K562 (cell line): ENCODE results near the gene CREB3L2. TPM values are rescaled to one million over a fixed set of nuclear protein-coding genes. Genes with fewer than 3 reads are reported as not detected.

Experiments used
- CTCFL ChIP-seq: IDR thresholded peaks from 2 replicates; pipeline ENCODE4 v1.6.1; 2011; ENCODE audit warnings: borderline replicate concordance, low read depth, mild to moderate bottlenecking, moderate library complexity, low read length; ENCODE audit not compliant: insufficient read depth, poor library complexity, severe bottlenecking
- ELF2 ChIP-seq: fragments of 250-450 bp; sonication (Bioruptor Pico); IDR thresholded peaks from 2 replicates; pipeline ENCODE4 v1.5.0; 2021; ENCODE audit warnings: mild to moderate bottlenecking
- GABPA ChIP-seq: fragments of 200-800 bp; sonication (Bioruptor generic); conservative IDR thresholded peaks from 2 replicates; pipeline ENCODE4 v1.6.1; 2016; ENCODE audit warnings: low read depth, missing genetic modification characterization, missing compliant biosample characterization
- HNRNPH1 ChIP-seq: fragments of 200-400 bp; formaldehyde crosslinking; optimal IDR thresholded peaks from 2 replicates; pipeline ENCODE3; 2017; ENCODE audit warnings: low read depth, mild to moderate bottlenecking, low read length, moderate library complexity
- ID3 ChIP-seq, 2 experiments: fragments of 250-450 bp in 1 of 2; fragments of 450-650 bp in 1 of 2; sonication (Bioruptor Pico) in 1 of 2; IDR thresholded peaks; 2 replicates each; pipeline versions ENCODE4 v1.6.1 to v1.8.0; 2016 to 2021; ENCODE audit warnings: mild to moderate bottlenecking in 2 of 2, moderate library complexity in 2 of 2, missing compliant biosample characterization in 1 of 2, missing genetic modification characterization in 1 of 2
- KAT7 ChIP-seq: sonication (generic); formaldehyde crosslinking; IDR thresholded peaks from 2 replicates; pipeline ENCODE4 v1.8.0; 2022; ENCODE audit warnings: missing genetic modification reagents, mild to moderate bottlenecking, borderline replicate concordance
- LARP7 ChIP-seq: fragments of 450-650 bp; IDR thresholded peaks from 2 replicates; pipeline ENCODE4 v1.6.1; 2016
- POLR2AphosphoS2 ChIP-seq: IDR thresholded peaks from 2 replicates; pipeline ENCODE4 v1.6.1; 2012; ENCODE audit warnings: low read length, improper control_type of control experiment
- SMAD3 ChIP-seq: fragments of 450-650 bp; formaldehyde crosslinking; conservative IDR thresholded peaks from 2 replicates; pipeline ENCODE4 v1.4.0; 2020; ENCODE audit warnings: mild to moderate bottlenecking
- TAL1 ChIP-seq: fragments of 450-650 bp; IDR thresholded peaks from 2 replicates; pipeline ENCODE4 v1.6.1; 2016; ENCODE audit warnings: mild to moderate bottlenecking
- ZBTB2 ChIP-seq: fragments of 450-650 bp; IDR thresholded peaks from 2 replicates; pipeline ENCODE4 v1.6.1; 2016; ENCODE audit warnings: antibody characterized with exemption
- ZNF253 ChIP-seq: fragments of 250-450 bp; sonication (Bioruptor Pico); conservative IDR thresholded peaks from 2 replicates; pipeline ENCODE4 v1.6.1; 2021; ENCODE audit warnings: mild to moderate bottlenecking
- ZNF277 ChIP-seq: fragments of 250-450 bp; sonication (Bioruptor Pico); IDR thresholded peaks from 2 replicates; pipeline ENCODE4 v1.8.0; 2022; ENCODE audit warnings: inconsistent platforms, mild to moderate bottlenecking, moderate library complexity, borderline replicate concordance
- ZNF398 ChIP-seq: fragments of 250-450 bp; sonication (Bioruptor Pico); IDR thresholded peaks from 2 replicates; pipeline ENCODE4 v1.8.0; 2021; ENCODE audit warnings: moderate library complexity, mild to moderate bottlenecking, inconsistent platforms
- ZNF436 ChIP-seq: fragments of 250-450, 450-650 bp; sonication (Bioruptor Pico); formaldehyde crosslinking; IDR thresholded peaks from 2 replicates; pipeline ENCODE4 v1.7.0; 2020; ENCODE audit warnings: mild to moderate bottlenecking
- ZNF449 ChIP-seq: fragments of 250-450 bp; sonication (Bioruptor Pico); IDR thresholded peaks from 2 replicates; pipeline ENCODE4 v1.8.0; 2022; ENCODE audit warnings: moderate library complexity, mild to moderate bottlenecking, inconsistent platforms
- ZNF655 ChIP-seq: fragments of 250-450 bp; sonication (Bioruptor Pico); IDR thresholded peaks from 2 replicates; pipeline ENCODE4 v1.5.0; 2021
- polyA plus RNA-seq, 8 experiments: library from polyadenylated mRNA; depleted of rRNA in 4 of 8; stranded (reverse) in 5 of 8; unstranded in 3 of 8; fragments of >200 nt; fragmentation: Nextera tagmentation in 2 of 8; fragmentation: Illumina TruSeq in 1 of 8; extraction: Ambion mirVana in 2 of 8; extraction: Trizol in 1 of 8; gene quantifications; 2 replicates each; pipeline versions ENCODE4 v1.2.1 to v1.2.3, GENCODE V29; 2011 to 2014; ENCODE audit warnings: inconsistent platforms in 1 of 8, missing spikeins in 1 of 8
- total RNA-seq, 7 experiments: library from RNA; depleted of rRNA in 6 of 7; stranded (reverse); fragments of >200 nt in 6 of 7; fragmentation: Illumina TruSeq in 2 of 7; extraction: Trizol in 2 of 7; gene quantifications; 2 replicates each; pipeline versions ENCODE4 v1.2.1 to v1.2.3, GENCODE V29; 2011 to 2021; ENCODE audit warnings: low replicate concordance in 1 of 7

The CREB3L2 gene
- total and polyA plus RNA-seq, 9 of the 15 experiments (the other 6 are each of a cell fraction or from before 2014, with no cell fraction given): 7.1 to 45.6 (median 15.8) TPM

GRCh38 chr7:137962875-137963507, 38.9 kb downstream of the CREB3L2 start (continued):
- TF ChIP-seq ZNF449 (CRISPR knock-in tag): no peak; the same call in 1 of the 2 replicates
- TF ChIP-seq KAT7 (CRISPR knock-in tag): peak; percentile 7; the same call in 1 of the 2 replicates
- peak; percentile 79 for TF ChIP-seq ZBTB2
- no peak for TF ChIP-seq ID3 (CRISPR knock-in tag; IDR thresholded peaks at IDR 0.05)
- peak; percentile 87 for TF ChIP-seq ID3 (tag; IDR thresholded peaks at IDR 0.05)
- no peak for TF ChIP-seq GABPA
- TF ChIP-seq ZNF253 (CRISPR knock-in tag): no peak
- TF ChIP-seq HNRNPH1: no peak
- no peak for TF ChIP-seq ZNF655
- no peak for TF ChIP-seq ZNF436
- TF ChIP-seq LARP7: no peak
- 0 out of 2 replicates have a peak, but pooled peaks have one; percentile 44 for TF ChIP-seq ELF2 (CRISPR knock-in tag)
- TF ChIP-seq ZNF398 (CRISPR knock-in tag): no peak
- no peak for TF ChIP-seq ZNF277 (CRISPR knock-in tag)
- TF ChIP-seq CTCFL: no peak
- peak; percentile 99 for TF ChIP-seq TAL1
- TF ChIP-seq POLR2AphosphoS2: no peak
- TF ChIP-seq SMAD3 (CRISPR knock-in tag): peak; percentile 89
